ENCODE results near the gene DEDD2. TPM values are rescaled to one million over a fixed set of nuclear protein-coding genes. Genes with fewer than 3 reads are reported as not detected.
A peak's percentile ranks its signal among the peaks of the same experiment; 100 is the strongest.

The DEDD2 gene
- total RNA-seq, 1 experiment from 2014 or later = 32.7 TPM

GRCh38 chr19:42242512-42243409 is 25.3 kb upstream of the DEDD2 start, which contains the start of gene GSK3A:
GSK3A (minus strand) TSS chr19:42242602; CDS start chr19:42242465, 137 bp downstream.
- ChIA-PET CTCF (interaction anchor here (0.7 to 2.1 kb wide), 12 partner anchors 16 to 197 kb away, joined by 3 to 17 read pairs (median 4); partner anchors contain the start of genes PAFAH1B3 and POU2F2), RAD21 (ENCODE audit: low non-redundant PET in 1 of 2, low total read pairs in 2 of 2, uncharacterized antibody in 2 of 2, unreplicated experiment in 2 of 2) (interaction anchor here (0.5 to 1.5 kb wide), 7 partner anchors 9 to 59 kb away, joined by 3 to 7 read pairs (median 4); partner anchors contain the start of genes PAFAH1B3 (in 1 of the 2) and PRR19 (in 1 of the 2)), POLR2A (interaction anchor here (0.5 to 2.4 kb wide), 23 partner anchors 9 to 1608 kb away, joined by 3 to 19 read pairs (median 5); partner anchors contain the start of genes PAFAH1B3, POU2F2, PRR19 and ZNF526)
- Histone ChIP-seq H3K79me2 (ENCODE audit: insufficient read depth, low read length) (peaks cover 45% of the 10 kb centered on the region), H3K9me3 (ENCODE audit: control insufficient read depth in 1 of 2, insufficient read depth in 1 of 2, low read depth in 1 of 2, low read length in 2 of 2) (no peaks in the 10 kb centered on the region), H2AFZ (ENCODE audit: low read depth, low read length, poor library complexity, severe bottlenecking) (no peak within 1 kb of the TSS), H3K9ac (ENCODE audit: low read length) (peak within 1 kb of the TSS; percentile 79), H3K36me3 (ENCODE audit: control insufficient read depth in 1 of 2, insufficient read depth in 2 of 2, low read length in 2 of 2) (peaks cover 4 to 11% of the 10 kb centered on the region in 2 experiments; a peak in 1 of 4 replicates), H3K27ac (ENCODE audit: low read depth, low read length) (peak within 1 kb of the TSS; percentile 78), H3K4me1 (ENCODE audit: control insufficient read depth in 1 of 2, insufficient read depth in 2 of 2, low read length in 2 of 2) (peaks cover 13 to 43% of the 10 kb centered on the region in 2 experiments), H3K4me2 (ENCODE audit: low read length) (peak within 1 kb of the TSS; percentile 86), H3K27me3 (ENCODE audit: insufficient read depth, low read length) (no peaks in the 10 kb centered on the region), H4K20me1 (ENCODE audit: insufficient read depth) (no peaks in the 10 kb centered on the region; the same call in 1 of the 2 replicates), H3K4me3 (replicated peaks in 1 of 2; ENCODE audit: low read depth in 1 of 2, low read length in 2 of 2) (peak within 1 kb of the TSS; percentile 69 to 93), H3K9me2 (ENCODE audit: insufficient read depth) (no peaks in the 10 kb centered on the region)
- BruUV-seq (replicated peaks) = no TSS peak
- ATAC-seq (peak; percentile 78), DNase-seq (ENCODE audit: low read depth, low spot score) (peak; percentile 99)
- peak; percentile 99 for TF ChIP-seq POLR2AphosphoS5 (IDR thresholded peaks at IDR 0.05; ENCODE audit: low read depth, low read length)
- TF ChIP-seq POLR2A (IDR thresholded peaks at IDR 0.05; ENCODE audit: borderline replicate concordance, extremely low read depth, insufficient read depth, insufficient read length) = peak; percentile 91
- TF ChIP-seq, protein P1, sequence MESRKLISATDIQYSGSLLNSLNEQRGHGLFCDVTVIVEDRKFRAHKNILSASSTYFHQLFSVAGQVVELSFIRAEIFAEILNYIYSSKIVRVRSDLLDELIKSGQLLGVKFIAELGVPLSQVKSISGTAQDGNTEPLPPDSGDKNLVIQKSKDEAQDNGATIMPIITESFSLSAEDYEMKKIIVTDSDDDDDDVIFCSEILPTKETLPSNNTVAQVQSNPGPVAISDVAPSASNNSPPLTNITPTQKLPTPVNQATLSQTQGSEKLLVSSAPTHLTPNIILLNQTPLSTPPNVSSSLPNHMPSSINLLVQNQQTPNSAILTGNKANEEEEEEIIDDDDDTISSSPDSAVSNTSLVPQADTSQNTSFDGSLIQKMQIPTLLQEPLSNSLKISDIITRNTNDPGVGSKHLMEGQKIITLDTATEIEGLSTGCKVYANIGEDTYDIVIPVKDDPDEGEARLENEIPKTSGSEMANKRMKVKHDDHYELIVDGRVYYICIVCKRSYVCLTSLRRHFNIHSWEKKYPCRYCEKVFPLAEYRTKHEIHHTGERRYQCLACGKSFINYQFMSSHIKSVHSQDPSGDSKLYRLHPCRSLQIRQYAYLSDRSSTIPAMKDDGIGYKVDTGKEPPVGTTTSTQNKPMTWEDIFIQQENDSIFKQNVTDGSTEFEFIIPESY (IDR thresholded peaks at IDR 0.05; ENCODE audit: extremely low read depth, insufficient replicate concordance, low read length) = no peak
- TF ChIP-seq SP1 (IDR thresholded peaks at IDR 0.05; ENCODE audit: low read depth) = peak; percentile 78
- peak; percentile 88 for TF ChIP-seq ELF1 (IDR thresholded peaks at IDR 0.05; ENCODE audit: borderline replicate concordance, low read depth)
- TF ChIP-seq ZFX (IDR thresholded peaks at IDR 0.05) = no peak; the same call in none of the 2 replicates
- TF ChIP-seq, protein P2, sequence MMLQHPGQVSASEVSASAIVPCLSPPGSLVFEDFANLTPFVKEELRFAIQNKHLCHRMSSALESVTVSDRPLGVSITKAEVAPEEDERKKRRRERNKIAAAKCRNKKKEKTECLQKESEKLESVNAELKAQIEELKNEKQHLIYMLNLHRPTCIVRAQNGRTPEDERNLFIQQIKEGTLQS (IDR thresholded peaks at IDR 0.05) = no peak
- peak; percentile 67; the same call in 1 of the 2 replicates for TF ChIP-seq SRF (IDR thresholded peaks at IDR 0.05; ENCODE audit: low read depth)
- 0 out of 2 replicates have a peak, but pooled peaks have one; percentile 65 for TF ChIP-seq SIN3A (IDR thresholded peaks at IDR 0.05; ENCODE audit: low read depth)
- TF ChIP-seq YY1 (IDR thresholded peaks at IDR 0.05; ENCODE audit: extremely low read depth, insufficient replicate concordance, low read depth, low read length) = peak; percentile 58
- TF ChIP-seq, protein P3, sequence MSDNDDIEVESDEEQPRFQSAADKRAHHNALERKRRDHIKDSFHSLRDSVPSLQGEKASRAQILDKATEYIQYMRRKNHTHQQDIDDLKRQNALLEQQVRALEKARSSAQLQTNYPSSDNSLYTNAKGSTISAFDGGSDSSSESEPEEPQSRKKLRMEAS (IDR thresholded peaks at IDR 0.05) = peak; percentile 56
- TF ChIP-seq TCF7L2 (IDR thresholded peaks at IDR 0.05; ENCODE audit: borderline replicate concordance, extremely low read depth, insufficient read depth, insufficient read length) = peak; percentile 86
- TF ChIP-seq CBX3 (IDR thresholded peaks at IDR 0.05; ENCODE audit: low read depth) = 0 out of 2 replicates have a peak, but pooled peaks have one; percentile 30
- peak; percentile 93 for TF ChIP-seq EGR1 (IDR thresholded peaks at IDR 0.05; ENCODE audit: low read depth)
- no peak for TF ChIP-seq JUND (IDR thresholded peaks at IDR 0.05)
- intact Hi-C loops (cut with micrococcal nuclease) = loop anchor here (1.0 to 5.0 kb wide), 3 partner anchors 38 to 155 kb away; partner anchors contain the start of gene MEGF8
